GM19193 (cell line): ENCODE data around the gene SMAD7.

Experiments
- POLR2A ChIP-seq: IDR thresholded peaks from 4 replicates; pipeline ENCODE4 v1.6.1; 2011; ENCODE audit not compliant: insufficient read depth, insufficient read length; ENCODE audit errors: extremely low read depth

Gene SMAD7

GRCh38 chr18:48990481-48991318 lies 39.9 kb upstream of the SMAD7 start:
- TF ChIP-seq POLR2A: no peak

DNA sequence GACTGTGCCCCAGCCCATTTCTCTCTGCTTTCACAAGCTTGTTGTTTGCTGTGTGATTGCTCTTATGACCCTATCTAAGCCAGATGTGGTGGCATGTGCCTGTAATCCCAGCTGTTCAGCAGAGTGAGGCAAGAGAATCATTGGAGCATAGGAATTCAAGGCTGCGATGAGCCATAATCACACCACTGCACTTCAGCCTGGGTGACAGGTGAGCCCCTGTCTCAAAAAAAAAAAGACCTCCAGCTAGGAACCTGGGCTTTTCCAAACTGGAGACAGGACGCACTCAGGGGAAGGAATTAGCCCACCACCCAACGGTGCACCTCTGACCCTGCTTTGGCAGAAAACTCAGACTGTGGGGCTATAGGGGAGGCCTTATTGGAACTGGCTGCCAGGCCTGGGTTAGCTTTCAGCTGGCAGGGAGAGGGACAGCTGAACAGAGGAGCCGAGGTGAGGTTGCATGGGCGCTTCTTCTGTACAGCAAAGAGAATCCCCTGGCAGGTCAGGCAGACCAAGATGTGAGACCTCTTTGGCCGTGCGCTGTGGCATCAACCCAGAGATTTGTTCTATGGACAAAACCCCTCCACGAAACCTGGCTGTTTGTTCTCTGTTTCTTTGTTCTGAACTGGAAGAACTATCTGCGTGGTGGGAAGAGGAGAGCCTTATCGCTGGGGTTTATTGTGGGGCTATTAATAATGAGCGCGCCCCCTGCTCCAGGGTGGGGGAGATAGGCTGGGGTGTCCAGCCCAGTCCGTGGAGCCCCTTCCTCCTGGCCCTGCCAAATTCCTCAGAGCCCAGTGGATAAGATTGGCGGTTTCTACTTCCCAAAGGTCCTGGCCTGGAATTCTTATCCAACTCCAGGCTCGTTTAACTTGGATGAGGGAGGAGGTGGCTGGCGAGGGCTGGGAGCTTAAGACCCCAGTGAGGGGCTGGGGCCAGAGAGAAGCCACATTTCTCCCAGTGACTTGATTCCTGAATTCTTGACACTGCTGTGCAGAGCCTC lies 38.8 kb upstream of the SMAD7 start:
- no peak for TF ChIP-seq POLR2A

GRCh38 chr18:48988508-48989303 lies 37.9 kb upstream of the SMAD7 start:
- no peak for TF ChIP-seq POLR2A

DNA sequence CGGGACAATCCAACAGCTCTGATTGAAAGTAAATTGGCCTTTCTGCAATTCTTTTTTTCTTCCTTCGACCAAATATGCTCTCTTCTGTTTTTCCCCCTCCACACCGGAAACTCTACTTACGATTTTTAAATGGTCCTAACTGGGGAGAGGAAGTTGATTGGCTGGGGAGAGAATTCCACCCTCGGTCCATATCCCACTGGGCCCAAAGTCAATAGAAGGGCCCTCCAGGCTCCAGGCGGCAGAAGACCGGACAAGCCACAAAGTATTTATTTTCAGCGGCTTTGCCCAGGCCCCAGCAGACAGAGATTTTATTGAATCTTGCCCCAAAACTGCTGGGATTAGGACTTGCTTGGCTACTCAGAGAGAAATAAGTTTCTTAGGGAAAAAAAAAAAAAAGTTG lies 37.1 kb upstream of the SMAD7 start:
- TF ChIP-seq POLR2A: no peak

- TF ChIP-seq POLR2A: no peak
These were observed 36.3 kb upstream of the SMAD7 start for GRCh38 chr18:48986851-48987761.

GRCh38 chr18:48985161-48985560 lies 34.4 kb upstream of the SMAD7 start:
- no peak for TF ChIP-seq POLR2A

GRCh38 chr18:48983793-48984437 lies 33.1 kb upstream of the SMAD7 start:
- TF ChIP-seq POLR2A: no peak

- no peak for TF ChIP-seq POLR2A
These were observed 31.5 kb upstream of the SMAD7 start for GRCh38 chr18:48982266-48982665.

DNA sequence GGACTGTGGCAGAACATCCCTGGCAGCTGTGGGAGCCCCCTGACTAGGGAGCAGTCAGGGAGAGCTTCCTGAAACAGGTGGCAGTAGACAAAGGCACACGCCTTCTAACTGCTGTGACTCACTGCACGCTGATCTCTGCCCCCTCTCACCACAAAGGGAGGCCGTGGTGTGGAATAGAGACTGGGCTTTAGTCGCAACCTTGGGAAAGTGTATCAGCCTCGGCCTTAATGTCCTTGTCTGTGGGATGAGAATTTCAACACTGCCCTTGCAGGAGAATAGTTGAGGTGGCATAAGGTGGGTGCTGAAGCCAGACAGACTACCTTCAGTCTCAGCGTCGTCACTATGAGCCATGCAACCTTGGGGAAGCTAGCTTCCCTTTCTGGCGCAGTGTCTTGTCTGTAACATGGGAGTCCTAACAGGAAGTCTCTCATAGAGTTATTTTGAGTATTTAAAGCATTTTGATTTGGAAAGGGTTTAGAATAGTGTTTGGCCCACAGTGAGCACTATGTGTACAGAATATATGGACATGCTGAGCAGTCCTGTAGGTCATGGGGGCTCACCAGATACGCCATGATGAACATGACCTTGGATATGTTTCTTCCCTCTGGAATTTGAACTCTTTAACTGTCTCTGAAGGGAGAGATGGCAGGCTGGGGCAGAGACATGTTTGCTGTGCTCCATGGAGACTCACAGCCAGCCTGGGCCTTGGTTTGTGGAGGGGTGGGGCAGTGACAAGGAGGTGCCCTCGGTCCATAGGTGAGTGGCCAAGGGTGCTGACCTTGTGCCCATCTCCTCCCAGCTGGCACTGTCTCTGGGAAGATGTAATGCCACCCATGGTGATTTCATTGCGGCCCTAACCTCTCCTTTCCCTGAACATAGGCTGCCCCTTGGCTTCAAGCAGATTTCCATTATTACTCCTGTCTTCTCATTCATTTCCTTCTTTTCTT lies 29.5 kb upstream of the SMAD7 start:
- TF ChIP-seq POLR2A: no peak

DNA sequence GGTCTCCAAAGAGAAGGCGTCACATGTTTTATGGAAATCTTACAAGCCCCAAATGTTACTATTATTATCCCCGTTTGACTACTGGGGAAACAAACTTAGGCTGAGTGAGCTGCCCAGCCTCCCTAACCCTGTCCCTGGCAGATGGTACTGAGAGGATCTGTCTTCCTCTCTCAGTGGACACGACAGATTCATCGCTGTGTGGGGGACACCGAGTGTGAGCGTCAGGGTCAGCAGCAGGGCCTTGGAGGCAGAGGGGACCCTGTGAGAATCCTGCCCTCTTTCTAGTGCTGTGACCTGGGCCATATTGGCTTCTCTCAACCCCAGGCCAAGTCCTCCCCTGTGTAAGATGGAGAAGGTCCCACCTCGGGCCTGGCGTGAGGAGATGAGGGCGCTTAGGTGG lies 27.1 kb upstream of the SMAD7 start:
- no peak for TF ChIP-seq POLR2A

GRCh38 chr18:48975817-48976649 lies 25.3 kb upstream of the SMAD7 start:
- no peak for TF ChIP-seq POLR2A
